IMR-90 (cell line): ENCODE measurements around the gene WDR13.

ENCODE experiments used
- BHLHE40 ChIP-seq: fragments of 150-350 bp; IDR thresholded peaks from 2 replicates; pipeline ENCODE4 v1.6.1; 2016; ENCODE audit warnings: mild to moderate bottlenecking, low read depth, low read length
- POLR2A ChIP-seq: IDR thresholded peaks from 2 replicates; pipeline ENCODE4 v1.6.1; 2012; ENCODE audit warnings: mild to moderate bottlenecking, low read depth, low read length
- RFX5 ChIP-seq: IDR thresholded peaks from 2 replicates; pipeline ENCODE4 v1.8.0; 2012; ENCODE audit warnings: low read depth, mild to moderate bottlenecking, low read length, moderate library complexity
- SMC3 ChIP-seq: fragments of 150-350 bp; IDR thresholded peaks from 2 replicates; pipeline ENCODE4 v1.6.1; 2016; ENCODE audit warnings: low read depth, mild to moderate bottlenecking, antibody characterized with exemption, low read length, moderate library complexity
- TF ChIP-seq, protein P1 (sequence below): conservative IDR thresholded peaks from 2 replicates; pipeline ENCODE4 v1.5.1; 2012; ENCODE audit warnings: mild to moderate bottlenecking, low read depth, low read length, improper control_type of control experiment
- TF ChIP-seq, protein P2 (sequence below): fragments of 150-350 bp; IDR thresholded peaks from 2 replicates; pipeline ENCODE4 v1.6.1; 2016; ENCODE audit warnings: low read depth, mild to moderate bottlenecking, low read length, moderate library complexity, borderline replicate concordance

DNA sequence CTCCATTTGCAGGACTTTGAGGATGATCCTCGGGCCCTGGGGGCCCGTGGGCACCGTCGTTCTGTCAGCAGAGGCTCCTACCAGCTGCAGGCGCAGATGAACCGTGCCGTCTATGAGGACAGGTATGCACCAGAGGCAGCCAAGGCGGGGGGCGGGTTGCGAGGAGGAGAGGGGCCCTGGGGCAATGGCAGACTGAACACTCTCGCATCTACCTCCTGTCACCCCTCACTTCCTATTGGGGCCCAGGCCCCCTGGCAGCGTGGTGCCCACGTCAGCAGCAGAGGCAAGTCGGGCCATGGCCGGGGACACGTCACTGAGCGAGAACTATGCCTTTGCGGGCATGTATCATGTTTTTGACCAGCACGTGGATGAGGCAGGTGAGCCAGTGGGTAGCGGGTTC lies 2.0 kb downstream of the WDR13 start:
- TF ChIP-seq, protein P1, sequence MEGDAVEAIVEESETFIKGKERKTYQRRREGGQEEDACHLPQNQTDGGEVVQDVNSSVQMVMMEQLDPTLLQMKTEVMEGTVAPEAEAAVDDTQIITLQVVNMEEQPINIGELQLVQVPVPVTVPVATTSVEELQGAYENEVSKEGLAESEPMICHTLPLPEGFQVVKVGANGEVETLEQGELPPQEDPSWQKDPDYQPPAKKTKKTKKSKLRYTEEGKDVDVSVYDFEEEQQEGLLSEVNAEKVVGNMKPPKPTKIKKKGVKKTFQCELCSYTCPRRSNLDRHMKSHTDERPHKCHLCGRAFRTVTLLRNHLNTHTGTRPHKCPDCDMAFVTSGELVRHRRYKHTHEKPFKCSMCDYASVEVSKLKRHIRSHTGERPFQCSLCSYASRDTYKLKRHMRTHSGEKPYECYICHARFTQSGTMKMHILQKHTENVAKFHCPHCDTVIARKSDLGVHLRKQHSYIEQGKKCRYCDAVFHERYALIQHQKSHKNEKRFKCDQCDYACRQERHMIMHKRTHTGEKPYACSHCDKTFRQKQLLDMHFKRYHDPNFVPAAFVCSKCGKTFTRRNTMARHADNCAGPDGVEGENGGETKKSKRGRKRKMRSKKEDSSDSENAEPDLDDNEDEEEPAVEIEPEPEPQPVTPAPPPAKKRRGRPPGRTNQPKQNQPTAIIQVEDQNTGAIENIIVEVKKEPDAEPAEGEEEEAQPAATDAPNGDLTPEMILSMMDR = no peak
- TF ChIP-seq POLR2A = no peak
- TF ChIP-seq, protein P2, sequence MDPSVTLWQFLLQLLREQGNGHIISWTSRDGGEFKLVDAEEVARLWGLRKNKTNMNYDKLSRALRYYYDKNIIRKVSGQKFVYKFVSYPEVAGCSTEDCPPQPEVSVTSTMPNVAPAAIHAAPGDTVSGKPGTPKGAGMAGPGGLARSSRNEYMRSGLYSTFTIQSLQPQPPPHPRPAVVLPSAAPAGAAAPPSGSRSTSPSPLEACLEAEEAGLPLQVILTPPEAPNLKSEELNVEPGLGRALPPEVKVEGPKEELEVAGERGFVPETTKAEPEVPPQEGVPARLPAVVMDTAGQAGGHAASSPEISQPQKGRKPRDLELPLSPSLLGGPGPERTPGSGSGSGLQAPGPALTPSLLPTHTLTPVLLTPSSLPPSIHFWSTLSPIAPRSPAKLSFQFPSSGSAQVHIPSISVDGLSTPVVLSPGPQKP = no peak
- TF ChIP-seq BHLHE40 = no peak
- TF ChIP-seq RFX5 = no peak
- no peak for TF ChIP-seq SMC3
